ENCODE results near the gene ADGRG3.

ADGRG3 gene

GRCh38 chr16:57663917-57664661, 4.0 kb upstream of the ADGRG3 start:
- 82% methylated on average over 15 of the region's 15 CpGs for WGBS
- Histone ChIP-seq H3K27ac (ENCODE audit: low read length, poor library complexity, severe bottlenecking) (no peak overlapping the region), H3K23ac (ENCODE audit: low read length in 2 of 2) (no peak overlapping the region)

GRCh38 chr16:57664662-57665025, 3.5 kb upstream of the ADGRG3 start:
- WGBS = 88% methylated on average over 6 of the region's 6 CpGs
- Histone ChIP-seq H2BK120ac (ENCODE audit: low read depth, low read length) (no peak overlapping the region), H3K36me3 (ENCODE audit: control insufficient read depth in 1 of 2, insufficient read depth in 2 of 2, low read depth in 1 of 2, low read length in 2 of 2) (peaks cover 11 to 62% of the 10 kb centered on the region in 2 experiments), H3K18ac (ENCODE audit: low read depth in 1 of 2, low read length in 2 of 2) (no peak overlapping the region), H3K23ac (ENCODE audit: low read length in 2 of 2) (no peak overlapping the region), H3K4ac (ENCODE audit: low read depth in 1 of 2, low read length in 2 of 2) (no peak overlapping the region), H3K4me1 (ENCODE audit: control insufficient read depth, insufficient read depth, low read depth, low read length) (peaks cover 19% of the 10 kb centered on the region), H2AFZ (ENCODE audit: low read depth, low read length) (no peak overlapping the region), H3K4me2 (ENCODE audit: low read length, poor library complexity, severe bottlenecking) (no peak overlapping the region), H2AK5ac (ENCODE audit: low read length, severe bottlenecking) (no peak overlapping the region), H3K27me3 (ENCODE audit: control insufficient read depth in 1 of 2, insufficient read depth in 1 of 2, low read length in 2 of 2) (peaks cover 0 to 11% of the 10 kb centered on the region in 2 experiments), H3K27ac (ENCODE audit: low read length, poor library complexity, severe bottlenecking) (no peak overlapping the region), H3K9ac (ENCODE audit: low read length) (no peak overlapping the region), H4K8ac (ENCODE audit: low read length) (no peak overlapping the region), H3K9me3 (ENCODE audit: control insufficient read depth, low read length) (no peaks in the 10 kb centered on the region), H3K14ac (ENCODE audit: low read length in 2 of 2) (no peak overlapping the region), H4K91ac (ENCODE audit: low read length) (no peak overlapping the region), H2BK15ac (ENCODE audit: low read depth, poor library complexity, severe bottlenecking) (no peak overlapping the region), H2BK12ac (ENCODE audit: low read length in 2 of 2) (no peak overlapping the region), H3K79me1 (replicated peaks; ENCODE audit: low read length, poor library complexity, severe bottlenecking) (no peaks in the 10 kb centered on the region), H2BK5ac (ENCODE audit: low read depth, low read length, poor library complexity, severe bottlenecking) (no peak overlapping the region), H3K4me3 (ENCODE audit: insufficient read depth in 1 of 2, low read depth in 1 of 2, low read length in 2 of 2) (no peak overlapping the region)
- DNase-seq = no peak

More at GRCh38 chr16:57663917-57664661, 4.0 kb upstream of the ADGRG3 start:
- no peak overlapping the region for H3K4me3 ChIP-seq (ENCODE audit: insufficient read depth in 1 of 2, low read depth in 1 of 2, low read length in 2 of 2)
- no peak overlapping the region for H4K8ac ChIP-seq (ENCODE audit: low read length)
- H3K36me3 ChIP-seq (ENCODE audit: control insufficient read depth in 1 of 2, insufficient read depth in 2 of 2, low read depth in 1 of 2, low read length in 2 of 2) = peaks cover 14 to 68% of the 10 kb centered on the region in 2 experiments
- no peak overlapping the region for H3K14ac ChIP-seq (ENCODE audit: low read length in 2 of 2)
- no peak overlapping the region for H2BK120ac ChIP-seq (ENCODE audit: low read depth, low read length)
- H3K4ac ChIP-seq (ENCODE audit: low read depth in 1 of 2, low read length in 2 of 2) = no peak overlapping the region
- H2AFZ ChIP-seq (ENCODE audit: low read depth, low read length) = no peak overlapping the region
- H3K9me3 ChIP-seq (ENCODE audit: control insufficient read depth, low read length) = no peaks in the 10 kb centered on the region
- H3K4me2 ChIP-seq (ENCODE audit: low read length, poor library complexity, severe bottlenecking) = no peak overlapping the region
- H2BK12ac ChIP-seq (ENCODE audit: low read length in 2 of 2) = no peak overlapping the region
- peaks cover 19% of the 10 kb centered on the region for H3K4me1 ChIP-seq (ENCODE audit: control insufficient read depth, insufficient read depth, low read depth, low read length)
- DNase-seq = no peak
- H3K79me1 ChIP-seq (replicated peaks; ENCODE audit: low read length, poor library complexity, severe bottlenecking) = no peaks in the 10 kb centered on the region
- H2AK5ac ChIP-seq (ENCODE audit: low read length, severe bottlenecking) = no peak overlapping the region
- no peak overlapping the region for H4K91ac ChIP-seq (ENCODE audit: low read length)
- no peak overlapping the region for H2BK5ac ChIP-seq (ENCODE audit: low read depth, low read length, poor library complexity, severe bottlenecking)
- H3K9ac ChIP-seq (ENCODE audit: low read length) = no peak overlapping the region
- H3K18ac ChIP-seq (ENCODE audit: low read depth in 1 of 2, low read length in 2 of 2) = no peak overlapping the region
- H2BK15ac ChIP-seq (ENCODE audit: low read depth, poor library complexity, severe bottlenecking) = no peak overlapping the region
- H3K27me3 ChIP-seq (ENCODE audit: control insufficient read depth in 1 of 2, insufficient read depth in 1 of 2, low read length in 2 of 2) = peaks cover 0 to 5% of the 10 kb centered on the region in 2 experiments

- 90% methylated on average over 3 of the region's 4 CpGs for WGBS
- H3K23ac ChIP-seq (ENCODE audit: low read length in 2 of 2) = no peak overlapping the region
- H2BK120ac ChIP-seq (ENCODE audit: low read depth, low read length) = no peak overlapping the region
Observed at GRCh38 chr16:57665541-57665940, 2.6 kb upstream of the ADGRG3 start.

GRCh38 chr16:57666353-57667047, 1.6 kb upstream of the ADGRG3 start:
- Histone ChIP-seq H3K23ac (ENCODE audit: low read length in 2 of 2) (no peak overlapping the region), H3K18ac (ENCODE audit: low read depth in 1 of 2, low read length in 2 of 2) (no peak overlapping the region), H3K79me1 (replicated peaks; ENCODE audit: low read length, poor library complexity, severe bottlenecking) (no peaks in the 10 kb centered on the region), H3K27ac (ENCODE audit: low read length, poor library complexity, severe bottlenecking) (no peak overlapping the region), H2AFZ (ENCODE audit: low read depth, low read length) (no peak overlapping the region), H2BK12ac (ENCODE audit: low read length in 2 of 2) (no peak overlapping the region), H3K4me3 (ENCODE audit: insufficient read depth in 1 of 2, low read depth in 1 of 2, low read length in 2 of 2) (no peak overlapping the region), H3K9me3 (ENCODE audit: control insufficient read depth, low read length) (no peaks in the 10 kb centered on the region), H4K91ac (ENCODE audit: low read length) (no peak overlapping the region), H2BK120ac (ENCODE audit: low read depth, low read length) (no peak overlapping the region), H2BK15ac (ENCODE audit: low read depth, poor library complexity, severe bottlenecking) (peak overlapping the region; percentile 2), H2AK5ac (ENCODE audit: low read length, severe bottlenecking) (no peak overlapping the region), H2BK5ac (ENCODE audit: low read depth, low read length, poor library complexity, severe bottlenecking) (no peak overlapping the region), H3K14ac (ENCODE audit: low read length in 2 of 2) (no peak overlapping the region), H3K27me3 (ENCODE audit: control insufficient read depth in 1 of 2, insufficient read depth in 1 of 2, low read length in 2 of 2) (peaks cover 0 to 18% of the 10 kb centered on the region in 2 experiments), H3K4me2 (ENCODE audit: low read length, poor library complexity, severe bottlenecking) (no peak overlapping the region), H3K36me3 (ENCODE audit: control insufficient read depth in 1 of 2, insufficient read depth in 2 of 2, low read depth in 1 of 2, low read length in 2 of 2) (peaks cover 8 to 45% of the 10 kb centered on the region in 2 experiments), H3K9ac (ENCODE audit: low read length) (no peak overlapping the region), H3K4me1 (ENCODE audit: control insufficient read depth, insufficient read depth, low read depth, low read length) (peaks cover 19% of the 10 kb centered on the region), H4K8ac (ENCODE audit: low read length) (no peak overlapping the region), H3K4ac (ENCODE audit: low read depth in 1 of 2, low read length in 2 of 2) (no peak overlapping the region)
- WGBS = 76% methylated on average over 11 of the region's 11 CpGs
- no peak for DNase-seq

More at GRCh38 chr16:57665541-57665940, 2.6 kb upstream of the ADGRG3 start:
- no peak overlapping the region for H2AK5ac ChIP-seq (ENCODE audit: low read length, severe bottlenecking)
- H3K36me3 ChIP-seq (ENCODE audit: control insufficient read depth in 1 of 2, insufficient read depth in 2 of 2, low read depth in 1 of 2, low read length in 2 of 2) = peaks cover 9 to 53% of the 10 kb centered on the region in 2 experiments
- no peaks in the 10 kb centered on the region for H3K79me1 ChIP-seq (replicated peaks; ENCODE audit: low read length, poor library complexity, severe bottlenecking)
- H3K27me3 ChIP-seq (ENCODE audit: control insufficient read depth in 1 of 2, insufficient read depth in 1 of 2, low read length in 2 of 2) = peaks cover 0 to 18% of the 10 kb centered on the region in 2 experiments
- peaks cover 19% of the 10 kb centered on the region for H3K4me1 ChIP-seq (ENCODE audit: control insufficient read depth, insufficient read depth, low read depth, low read length)
- no peaks in the 10 kb centered on the region for H3K9me3 ChIP-seq (ENCODE audit: control insufficient read depth, low read length)
- no peak overlapping the region for H2AFZ ChIP-seq (ENCODE audit: low read depth, low read length)
- H3K14ac ChIP-seq (ENCODE audit: low read length in 2 of 2) = no peak overlapping the region
- H3K18ac ChIP-seq (ENCODE audit: low read depth in 1 of 2, low read length in 2 of 2) = no peak overlapping the region
- no peak overlapping the region for H2BK5ac ChIP-seq (ENCODE audit: low read depth, low read length, poor library complexity, severe bottlenecking)
- H4K91ac ChIP-seq (ENCODE audit: low read length) = no peak overlapping the region
- no peak overlapping the region for H2BK12ac ChIP-seq (ENCODE audit: low read length in 2 of 2)
- H4K8ac ChIP-seq (ENCODE audit: low read length) = no peak overlapping the region
- H3K4me3 ChIP-seq (ENCODE audit: insufficient read depth in 1 of 2, low read depth in 1 of 2, low read length in 2 of 2) = no peak overlapping the region
- H3K4ac ChIP-seq (ENCODE audit: low read depth in 1 of 2, low read length in 2 of 2) = no peak overlapping the region
- no peak for DNase-seq
- H2BK15ac ChIP-seq (ENCODE audit: low read depth, poor library complexity, severe bottlenecking) = no peak overlapping the region
- H3K4me2 ChIP-seq (ENCODE audit: low read length, poor library complexity, severe bottlenecking) = no peak overlapping the region
- H3K27ac ChIP-seq (ENCODE audit: low read length, poor library complexity, severe bottlenecking) = no peak overlapping the region
- no peak overlapping the region for H3K9ac ChIP-seq (ENCODE audit: low read length)
